Osteoblast (primary cell): ENCODE measurements around the gene RASA3. TPM values are rescaled to one million over a fixed set of nuclear protein-coding genes. Genes with fewer than 3 reads are reported as not detected.

Source experiments
- DNase-seq: peaks from one replicate; pipeline ENCODE4 v3.0.0; 2011; ENCODE audit warnings: low spot score, mixed read lengths; ENCODE audit not compliant: insufficient read length; ENCODE audit errors: missing footprints
- H2AFZ ChIP-seq: 2 replicates; pipeline ENCODE4 v1.6.0; 2011; ENCODE audit warnings: mild to moderate bottlenecking, low read length
- H3K27ac ChIP-seq: 2 replicates; pipeline ENCODE4 v1.5.1; 2011; ENCODE audit warnings: mild to moderate bottlenecking, low read depth, low read length, moderate library complexity
- H3K27me3 ChIP-seq: 2 replicates; pipeline ENCODE4 v1.6.0; 2012; ENCODE audit warnings: mild to moderate bottlenecking, control low read depth, inconsistent platforms, low read length, moderate library complexity; ENCODE audit not compliant: insufficient read depth
- H3K36me3 ChIP-seq: 2 replicates; pipeline ENCODE4 v1.5.1; 2011; ENCODE audit warnings: mild to moderate bottlenecking, low read length, control low read depth, moderate library complexity; ENCODE audit not compliant: insufficient read depth
- H3K4me1 ChIP-seq: 2 replicates; pipeline ENCODE4 v1.5.1; 2011; ENCODE audit warnings: mild to moderate bottlenecking, low read length, control low read depth, moderate library complexity; ENCODE audit not compliant: insufficient read depth
- H3K4me2 ChIP-seq: 2 replicates; pipeline ENCODE4 v1.6.0; 2011; ENCODE audit warnings: mild to moderate bottlenecking, low read length; ENCODE audit not compliant: insufficient read depth
- H3K4me3 ChIP-seq: fragments of 200-600 bp; sonication (generic); 3 replicates; pipeline ENCODE4 v1.5.1; 2012; ENCODE audit warnings: mild to moderate bottlenecking, low read length, inconsistent platforms; ENCODE audit not compliant: insufficient read depth
- H3K79me2 ChIP-seq: 2 replicates; pipeline ENCODE4 v1.6.0; 2012; ENCODE audit warnings: mild to moderate bottlenecking, low read length, control low read depth, inconsistent platforms; ENCODE audit not compliant: insufficient read depth
- H3K9me3 ChIP-seq: 2 replicates; pipeline ENCODE4 v1.5.1; 2011; ENCODE audit warnings: low read depth, low read length, control low read depth
- H4K20me1 ChIP-seq: 2 replicates; pipeline ENCODE4 v1.6.0; 2012; ENCODE audit warnings: mild to moderate bottlenecking, low read length, control low read depth; ENCODE audit not compliant: insufficient read depth
- total RNA-seq: library from RNA; depleted of rRNA; stranded (reverse); fragments of >200 nt; gene quantifications from 2 replicates; pipeline ENCODE4 v1.2.3, GENCODE V29; 2012
- TF ChIP-seq, protein P1 (sequence below): IDR thresholded peaks from 2 replicates; pipeline ENCODE4 v1.5.1; 2011; ENCODE audit warnings: mild to moderate bottlenecking, low read depth, low read length, moderate library complexity; ENCODE audit errors: extremely low read depth

The RASA3 gene
- total RNA-seq, 1 donor = 41.3 TPM

- Histone ChIP-seq H3K4me2 (no peak overlapping the region), H3K9me3 (no peaks in the 10 kb centered on the region), H4K20me1 (no peaks in the 10 kb centered on the region), H3K27ac (no peak overlapping the region), H3K79me2 (no peaks in the 10 kb centered on the region), H3K36me3 (no peaks in the 10 kb centered on the region), H2AFZ (no peak overlapping the region), H3K4me3 (no peak overlapping the region), H3K4me1 (peaks cover 4% of the 10 kb centered on the region), H3K27me3 (peaks cover 17% of the 10 kb centered on the region)
- TF ChIP-seq, protein P1, sequence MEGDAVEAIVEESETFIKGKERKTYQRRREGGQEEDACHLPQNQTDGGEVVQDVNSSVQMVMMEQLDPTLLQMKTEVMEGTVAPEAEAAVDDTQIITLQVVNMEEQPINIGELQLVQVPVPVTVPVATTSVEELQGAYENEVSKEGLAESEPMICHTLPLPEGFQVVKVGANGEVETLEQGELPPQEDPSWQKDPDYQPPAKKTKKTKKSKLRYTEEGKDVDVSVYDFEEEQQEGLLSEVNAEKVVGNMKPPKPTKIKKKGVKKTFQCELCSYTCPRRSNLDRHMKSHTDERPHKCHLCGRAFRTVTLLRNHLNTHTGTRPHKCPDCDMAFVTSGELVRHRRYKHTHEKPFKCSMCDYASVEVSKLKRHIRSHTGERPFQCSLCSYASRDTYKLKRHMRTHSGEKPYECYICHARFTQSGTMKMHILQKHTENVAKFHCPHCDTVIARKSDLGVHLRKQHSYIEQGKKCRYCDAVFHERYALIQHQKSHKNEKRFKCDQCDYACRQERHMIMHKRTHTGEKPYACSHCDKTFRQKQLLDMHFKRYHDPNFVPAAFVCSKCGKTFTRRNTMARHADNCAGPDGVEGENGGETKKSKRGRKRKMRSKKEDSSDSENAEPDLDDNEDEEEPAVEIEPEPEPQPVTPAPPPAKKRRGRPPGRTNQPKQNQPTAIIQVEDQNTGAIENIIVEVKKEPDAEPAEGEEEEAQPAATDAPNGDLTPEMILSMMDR = no peak
- no peak for DNase-seq
Measured at GRCh38 chr13:114167426-114167825, 35.0 kb upstream of the RASA3 start.

GRCh38 chr13:114166381-114167131, 34.1 kb upstream of the RASA3 start:
- peaks cover 10% of the 10 kb centered on the region for H3K4me1 ChIP-seq
- H3K79me2 ChIP-seq = no peaks in the 10 kb centered on the region
- H3K27me3 ChIP-seq = peaks cover 17% of the 10 kb centered on the region
- H4K20me1 ChIP-seq = no peaks in the 10 kb centered on the region
- TF ChIP-seq, protein P1 = no peak
- H2AFZ ChIP-seq = no peak overlapping the region
- peak; percentile 49 for DNase-seq
- no peak overlapping the region for H3K4me2 ChIP-seq
- no peak overlapping the region for H3K27ac ChIP-seq
- H3K4me3 ChIP-seq = no peak overlapping the region
- no peaks in the 10 kb centered on the region for H3K9me3 ChIP-seq
- no peaks in the 10 kb centered on the region for H3K36me3 ChIP-seq

DNA sequence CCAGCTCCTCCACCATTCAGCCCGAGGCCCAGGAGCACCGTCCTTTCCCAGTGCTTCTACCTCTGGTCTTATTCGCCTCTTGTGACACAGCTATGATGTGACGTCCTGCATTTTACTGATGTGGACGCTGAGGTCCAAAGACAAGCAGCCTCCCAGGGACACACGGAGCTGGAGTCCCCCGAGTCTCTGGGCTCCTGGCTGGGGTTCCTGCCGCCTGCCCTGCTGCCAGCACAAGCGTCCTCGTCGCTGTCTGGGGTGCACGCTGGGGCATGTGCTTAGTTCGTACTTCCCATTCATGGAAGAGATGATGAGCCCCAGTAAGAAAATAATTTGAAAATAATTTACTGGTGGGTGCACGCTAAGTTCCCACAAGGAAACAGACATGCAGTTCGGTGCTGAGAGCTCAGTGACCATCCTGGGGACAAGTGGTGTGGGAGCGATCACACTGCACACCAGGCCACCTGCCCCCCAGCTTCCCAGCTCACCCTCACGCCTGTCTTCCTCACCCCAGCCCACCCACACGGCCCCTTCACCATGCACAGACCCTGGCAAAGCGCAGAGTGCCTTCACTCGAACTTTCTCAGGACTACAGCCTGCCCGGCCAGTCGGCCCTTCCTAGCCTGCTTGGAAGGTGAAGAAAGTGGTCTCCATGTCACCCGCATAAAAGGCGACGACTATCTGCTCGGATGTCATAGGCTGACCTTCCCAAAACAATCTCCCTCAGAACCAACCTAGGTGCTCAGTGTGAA, 32.4 kb upstream of the RASA3 start:
- H3K27me3 ChIP-seq = peaks cover 15% of the 10 kb centered on the region
- H3K4me3 ChIP-seq = no peak overlapping the region
- H3K79me2 ChIP-seq = no peaks in the 10 kb centered on the region
- H3K27ac ChIP-seq = no peak overlapping the region
- peaks cover 10% of the 10 kb centered on the region for H3K4me1 ChIP-seq
- no peaks in the 10 kb centered on the region for H3K9me3 ChIP-seq
- DNase-seq = peak; percentile 47
- H3K36me3 ChIP-seq = no peaks in the 10 kb centered on the region
- TF ChIP-seq, protein P1 = no peak
- H4K20me1 ChIP-seq = no peaks in the 10 kb centered on the region
- H2AFZ ChIP-seq = no peak overlapping the region
- H3K4me2 ChIP-seq = no peak overlapping the region

DNA sequence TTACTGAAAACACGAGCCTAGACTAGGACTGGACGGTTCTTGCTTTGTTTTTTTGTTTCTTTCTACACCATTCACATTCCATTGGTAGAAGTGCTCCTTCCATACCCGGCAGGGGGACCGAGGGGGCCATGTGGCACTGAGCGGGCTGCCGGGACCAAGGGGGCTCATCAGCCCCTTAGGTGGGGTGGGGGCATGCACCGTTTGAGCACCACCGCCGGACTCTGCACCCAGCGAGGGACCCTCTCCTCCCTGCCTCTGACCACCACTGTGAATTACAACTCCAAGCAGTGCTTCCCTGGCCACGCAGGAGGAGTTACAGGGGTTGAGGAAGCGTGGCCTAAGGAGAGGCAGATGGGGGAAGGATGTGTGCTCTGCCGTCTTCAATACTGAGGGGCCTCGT, 31.6 kb upstream of the RASA3 start:
- DNase-seq = peak; percentile 23
- Histone ChIP-seq H2AFZ (no peak overlapping the region), H3K9me3 (no peaks in the 10 kb centered on the region), H4K20me1 (no peaks in the 10 kb centered on the region), H3K4me2 (no peak overlapping the region), H3K79me2 (no peaks in the 10 kb centered on the region), H3K4me1 (peaks cover 10% of the 10 kb centered on the region), H3K27ac (no peak overlapping the region), H3K36me3 (no peaks in the 10 kb centered on the region), H3K27me3 (peaks cover 9% of the 10 kb centered on the region), H3K4me3 (no peak overlapping the region)
- TF ChIP-seq, protein P1 = no peak
